RWPE1 (cell line): ENCODE data around the gene SPOUT1.
A peak's percentile ranks its signal among the peaks of the same experiment; 100 is the strongest.

Experiments
- CTCF ChIA-PET: fragments of 350-600 bp; sonication (Branson Sonifier 250); formaldehyde crosslinking; extraction: SDS; loops from one replicate; lab custom pipeline; 2021; lab: Yijun Ruan, JAX
- POLR2A ChIA-PET: fragments of 400-600 bp; formaldehyde crosslinking; extraction: SDS; loops from one replicate; lab custom pipeline; 2020; ENCODE audit warnings: antibody characterized with exemption; ENCODE audit not compliant: low non-redundant PET; lab: Yijun Ruan, JAX
- DNase-seq: peaks from one replicate; pipeline ENCODE4 v3.0.0; 2012; ENCODE audit warnings: low spot score
- H3K27ac ChIP-seq: fragments of 450-650 bp; 2 replicates; pipeline ENCODE4 v1.5.1; 2017
- CTCF ChIP-seq: fragments of 450-650 bp; conservative IDR thresholded peaks from 2 replicates; pipeline ENCODE4 v1.5.1; 2017; ENCODE audit warnings: low read depth, mild to moderate bottlenecking

SPOUT1 gene

GRCh38 chr9:128818099-128818838, 11.3 kb downstream of the SPOUT1 start, which contains the start of gene ENDOG:
TSS of gene ENDOG (plus strand) at chr9:128818500. CDS start at chr9:128818685, 185 bp downstream.
- ChIA-PET POLR2A (interaction anchor here (0.6 to 1.0 kb wide), 8 partner anchors 12 to 118 kb away, joined by 3 to 11 read pairs (median 5); partner anchors contain the start of gene SPOUT1), CTCF (interaction anchor here (0.6 to 1.6 kb wide), 26 partner anchors 9 to 459 kb away, joined by 3 to 12 read pairs (median 5); partner anchors contain the start of genes PKN3, SPOUT1 and ZDHHC12)
- DNase-seq, result peak; percentile 100
- TF ChIP-seq CTCF, result peak; percentile 100
- H3K27ac ChIP-seq, result peak within 1 kb of the TSS; percentile 87

- CTCF ChIA-PET, result interaction anchor here (0.5 to 0.7 kb wide), 3 partner anchors 19 to 116 kb away, joined by 3 to 10 read pairs (median 3); no protein-coding TSS in a partner anchor
- DNase-seq, result no peak
- no peak overlapping the region for H3K27ac ChIP-seq
- POLR2A ChIA-PET, result interaction anchor here (0.6 kb wide), 1 partner anchor 752 kb away, joined by 4 read pairs; no protein-coding TSS in a partner anchor
- no peak for TF ChIP-seq CTCF
Measured at GRCh38 chr9:128810873-128811272, 18.7 kb downstream of the SPOUT1 start.

GRCh38 chr9:128809831-128810230, 19.8 kb downstream of the SPOUT1 start:
- ChIA-PET CTCF (no interaction called here), POLR2A (interaction anchor here (0.6 kb wide), 1 partner anchor 9 kb away, joined by 9 read pairs; no protein-coding TSS in a partner anchor)
- no peak for TF ChIP-seq CTCF
- peak overlapping the region; percentile 4 for H3K27ac ChIP-seq
- DNase-seq, result no peak

GRCh38 chr9:128809036-128809599, 20.5 kb downstream of the SPOUT1 start:
- POLR2A ChIA-PET, result interaction anchor here (0.6 kb wide), 2 partner anchors 20 to 24 kb away, joined by 3 read pairs; no protein-coding TSS in a partner anchor
- peak overlapping the region; percentile 4 for H3K27ac ChIP-seq
- CTCF ChIA-PET, result interaction anchor here (0.9 kb wide), 1 partner anchor 9 kb away, joined by 6 read pairs; the partner anchor contains the start of gene ENDOG
- TF ChIP-seq CTCF, result no peak
- DNase-seq, result no peak

GRCh38 chr9:128808543-128808942, 21.1 kb downstream of the SPOUT1 start:
- H3K27ac ChIP-seq, result peak overlapping the region; percentile 4
- no peak for DNase-seq
- no peak for TF ChIP-seq CTCF
- ChIA-PET CTCF (interaction anchor here (0.9 to 1.2 kb wide), 2 partner anchors 10 kb away, joined by 5 to 6 read pairs; partner anchors contain the start of gene ENDOG), POLR2A (interaction anchor here (0.6 kb wide), 2 partner anchors 20 to 24 kb away, joined by 3 read pairs; no protein-coding TSS in a partner anchor)

- no peak for TF ChIP-seq CTCF
- H3K27ac ChIP-seq, result peak overlapping the region; percentile 4
- CTCF ChIA-PET, result interaction anchor here (1.2 kb wide), 1 partner anchor 11 kb away, joined by 5 read pairs; the partner anchor contains the start of gene ENDOG
- POLR2A ChIA-PET, result no interaction called here
- DNase-seq, result no peak
Measured at GRCh38 chr9:128807827-128808226, 21.8 kb downstream of the SPOUT1 start.
